Erythroblast (primary cell): ENCODE measurements around the gene CRBN.

ENCODE experiments used
- GATA1 ChIP-seq: IDR thresholded peaks from 2 replicates; pipeline ENCODE4 v1.6.1; 2011; ENCODE audit warnings: low read depth, mild to moderate bottlenecking, control low read depth, low read length, moderate library complexity
- POLR2A ChIP-seq: IDR thresholded peaks from 2 replicates; pipeline ENCODE4 v1.6.1; 2011; ENCODE audit warnings: mild to moderate bottlenecking, low read length

GRCh38 chr3:3107858-3108257, 71.6 kb downstream of the CRBN start:
- TF ChIP-seq POLR2A, result no peak
- no peak for TF ChIP-seq GATA1
